ENCODE measurements around the gene PHRF1. TPM values are rescaled to one million over a fixed set of nuclear protein-coding genes. Genes with fewer than 3 reads are reported as not detected.

Gene PHRF1
- total and polyA plus RNA-seq, 11 donors = 11.6 to 21.3 (median 18.1) TPM

DNA sequence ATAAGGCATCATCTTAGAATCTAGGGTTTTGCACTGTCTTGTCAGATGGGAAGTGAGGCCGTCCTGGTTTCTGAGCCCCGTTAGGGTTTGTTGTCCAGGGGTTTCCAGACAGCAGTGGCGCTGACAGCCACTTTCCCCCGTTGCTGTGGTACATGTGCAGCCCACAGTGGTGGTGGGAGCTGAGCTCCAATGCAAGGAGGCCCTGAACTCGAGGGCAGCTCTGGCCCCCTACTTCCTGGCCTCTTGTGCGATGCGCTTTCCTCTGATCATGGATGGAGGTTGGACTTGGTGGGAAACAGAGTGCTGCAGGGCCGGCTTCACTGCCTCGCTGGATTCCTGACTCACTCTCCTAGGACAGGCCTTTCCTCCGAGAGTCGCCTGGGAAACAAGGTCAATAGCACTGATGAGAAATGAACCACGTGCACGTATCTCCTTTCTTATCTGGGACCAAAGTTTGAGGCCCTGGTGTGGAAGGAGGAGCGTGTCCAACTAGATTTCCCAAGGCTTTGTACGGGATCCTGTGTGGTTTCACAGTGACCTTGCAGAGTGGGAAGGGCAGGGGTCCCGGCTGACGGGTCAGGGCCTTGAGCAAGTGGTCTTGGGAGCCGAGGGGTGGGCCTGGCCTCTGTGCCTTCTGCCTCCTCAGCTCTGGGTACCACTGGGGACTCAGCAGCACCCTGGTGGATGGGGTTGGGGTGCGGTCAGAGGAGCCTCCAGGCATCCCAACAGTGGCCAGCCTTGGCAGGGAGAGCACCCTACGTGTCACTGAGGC is 3.7 kb downstream of the PHRF1 start:
- DNase-seq (peak in 1 of 5 donors; percentile 51), ATAC-seq (no peak)
- Histone ChIP-seq H3K4me3 (no peak overlapping the region), H3K4me1 (peaks cover 18 to 58% (median 42%) of the 10 kb centered on the region in 12 donors), H3K9me3 (no peaks in the 10 kb centered on the region), H3K27ac (peak overlapping the region in 3 of 12 donors; percentile 0 to 35 (median 8)), H3K27me3 (no peaks in the 10 kb centered on the region), H3K36me3 (peaks cover 0 to 36% (median 32%) of the 10 kb centered on the region in 9 donors)
- intact Hi-C loops (cut with DNase I) = loop anchor here in 2 of 10 donors (5.0 kb wide), 2 partner anchors 32 to 37 kb away; partner anchors contain the start of gene IRF7 (in 1 of the 2)
- TF ChIP-seq, protein P1, sequence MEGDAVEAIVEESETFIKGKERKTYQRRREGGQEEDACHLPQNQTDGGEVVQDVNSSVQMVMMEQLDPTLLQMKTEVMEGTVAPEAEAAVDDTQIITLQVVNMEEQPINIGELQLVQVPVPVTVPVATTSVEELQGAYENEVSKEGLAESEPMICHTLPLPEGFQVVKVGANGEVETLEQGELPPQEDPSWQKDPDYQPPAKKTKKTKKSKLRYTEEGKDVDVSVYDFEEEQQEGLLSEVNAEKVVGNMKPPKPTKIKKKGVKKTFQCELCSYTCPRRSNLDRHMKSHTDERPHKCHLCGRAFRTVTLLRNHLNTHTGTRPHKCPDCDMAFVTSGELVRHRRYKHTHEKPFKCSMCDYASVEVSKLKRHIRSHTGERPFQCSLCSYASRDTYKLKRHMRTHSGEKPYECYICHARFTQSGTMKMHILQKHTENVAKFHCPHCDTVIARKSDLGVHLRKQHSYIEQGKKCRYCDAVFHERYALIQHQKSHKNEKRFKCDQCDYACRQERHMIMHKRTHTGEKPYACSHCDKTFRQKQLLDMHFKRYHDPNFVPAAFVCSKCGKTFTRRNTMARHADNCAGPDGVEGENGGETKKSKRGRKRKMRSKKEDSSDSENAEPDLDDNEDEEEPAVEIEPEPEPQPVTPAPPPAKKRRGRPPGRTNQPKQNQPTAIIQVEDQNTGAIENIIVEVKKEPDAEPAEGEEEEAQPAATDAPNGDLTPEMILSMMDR (IDR thresholded peaks at IDR 0.05) = no peak
- no peak for TF ChIP-seq POLR2A (IDR thresholded peaks at IDR 0.05)
- WGBS, 4 donors = 51 to 63% (median 61%) methylated on average over 17 to 20 of the region's 20 CpGs

DNA sequence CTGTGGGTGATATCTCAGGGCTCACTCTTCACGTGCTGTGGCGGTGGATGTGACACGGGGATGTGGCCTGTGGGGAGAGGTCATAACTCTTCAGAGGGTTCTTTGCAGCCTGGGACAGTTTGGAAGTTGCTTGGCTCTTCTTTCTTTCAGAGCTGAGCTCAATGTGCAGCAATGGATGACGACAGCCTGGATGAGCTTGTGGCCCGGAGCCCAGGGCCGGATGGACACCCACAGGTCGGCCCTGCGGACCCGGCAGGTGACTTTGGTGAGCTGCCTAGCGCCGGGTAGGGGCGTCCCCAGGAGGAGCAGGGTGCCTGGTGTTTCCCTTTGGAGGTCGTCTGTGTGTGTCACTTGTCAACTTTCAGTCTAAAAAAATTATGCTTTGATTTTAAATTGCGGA is 5.1 kb downstream of the PHRF1 start:
- Histone ChIP-seq H3K4me1 (peaks cover 17 to 52% (median 38%) of the 10 kb centered on the region in 12 donors), H3K9me3 (no peaks in the 10 kb centered on the region), H3K27me3 (no peaks in the 10 kb centered on the region), H3K4me3 (no peak overlapping the region), H3K36me3 (peaks cover 0 to 43% (median 40%) of the 10 kb centered on the region in 9 donors), H3K27ac (peak overlapping the region in 1 of 12 donors; percentile 35)
- ATAC-seq = peak in 1 of 4 donors; percentile 34
- no peak for DNase-seq
- TF ChIP-seq POLR2A (IDR thresholded peaks at IDR 0.05) = no peak
- TF ChIP-seq, protein P1 (IDR thresholded peaks at IDR 0.05) = no peak
- WGBS, 4 donors = 51 to 65% (median 60%) methylated on average over 14 of the region's 14 CpGs
- intact Hi-C loops (cut with DNase I) = no loop called here

DNA sequence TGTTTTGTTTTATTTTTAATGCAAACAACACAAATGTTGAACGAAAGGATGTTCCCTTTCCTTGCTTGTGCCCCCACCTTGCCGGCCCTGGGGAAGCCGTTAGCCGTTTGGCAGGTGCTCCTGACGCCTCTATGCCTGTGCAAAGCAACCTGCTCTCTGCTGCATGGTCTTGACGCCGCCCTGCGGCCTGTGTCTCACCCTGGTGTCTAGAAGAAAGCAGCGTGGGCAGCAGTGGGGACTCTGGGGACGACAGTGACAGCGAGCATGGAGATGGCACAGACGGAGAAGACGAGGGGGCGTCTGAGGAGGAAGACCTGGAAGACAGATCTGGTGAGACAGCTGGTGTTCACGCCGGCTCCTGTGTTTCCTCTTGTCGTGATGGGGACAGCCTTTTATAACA is 5.5 kb downstream of the PHRF1 start:
- H3K4me1 ChIP-seq = peaks cover 17 to 52% (median 38%) of the 10 kb centered on the region in 12 donors
- ATAC-seq = no peak
- 73 to 76% (median 76%) methylated on average over 17 of the region's 17 CpGs for WGBS, 4 donors
- H3K27ac ChIP-seq = peak overlapping the region in 1 of 12 donors; percentile 35
- DNase-seq = peak in 1 of 5 donors; percentile 51
- no peaks in the 10 kb centered on the region for H3K27me3 ChIP-seq
- H3K4me3 ChIP-seq = no peak overlapping the region
- TF ChIP-seq POLR2A (IDR thresholded peaks at IDR 0.05) = no peak
- TF ChIP-seq, protein P1 (IDR thresholded peaks at IDR 0.05) = no peak
- peaks cover 0 to 47% (median 42%) of the 10 kb centered on the region in 9 donors for H3K36me3 ChIP-seq
- no peaks in the 10 kb centered on the region for H3K9me3 ChIP-seq
- intact Hi-C loops (cut with DNase I) = no loop called here

DNA sequence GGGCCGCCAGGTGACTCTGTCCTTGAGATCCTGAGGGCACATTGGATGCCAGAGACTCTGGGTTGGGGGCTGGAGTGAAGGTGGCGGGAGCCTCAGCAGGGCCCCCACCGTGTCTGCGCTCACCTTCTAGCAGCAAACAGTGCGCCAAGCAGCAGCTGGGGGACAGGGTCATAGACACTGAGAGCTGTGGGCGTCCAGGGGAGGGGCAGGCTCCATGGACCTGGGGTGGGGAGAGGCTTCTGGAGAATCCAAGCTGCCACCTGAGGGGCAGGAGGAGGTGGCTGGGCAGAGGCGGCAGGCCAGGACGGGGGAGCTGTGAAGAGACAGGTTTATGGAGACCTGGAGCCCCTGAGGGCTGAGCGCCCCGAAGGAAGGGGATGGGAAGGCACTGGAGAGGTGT is 8.0 kb downstream of the PHRF1 start:
- H3K9me3 ChIP-seq = no peaks in the 10 kb centered on the region
- WGBS, 4 donors = 94 to 99% (median 96%) methylated on average over 6 to 10 of the region's 10 CpGs
- peaks cover 0 to 72% (median 66%) of the 10 kb centered on the region in 9 donors for H3K36me3 ChIP-seq
- no peak overlapping the region for H3K27ac ChIP-seq
- H3K4me3 ChIP-seq = no peak overlapping the region
- ATAC-seq (no peak), DNase-seq (no peak)
- H3K27me3 ChIP-seq = no peaks in the 10 kb centered on the region
- no peak for TF ChIP-seq POLR2A (IDR thresholded peaks at IDR 0.05)
- intact Hi-C loops (cut with DNase I) = no loop called here
- peaks cover 6 to 30% (median 19%) of the 10 kb centered on the region in 12 donors for H3K4me1 ChIP-seq

Measured in heart left ventricle (tissue), 16 donors.